Body of pancreas (tissue), 4 donors: Measurements from ENCODE around the gene RAB40AL.

Source experiments
- CTCF ChIP-seq, 7 experiments: fragments of 450-650 bp in 4 of 7; fragments of 200-600 bp in 3 of 7; sonication (generic) in 3 of 7; IDR thresholded peaks; one replicate each; pipeline ENCODE4 v1.5.1; 2016 to 2019; ENCODE audit warnings: antibody characterized with exemption in 7 of 7
- POLR2A ChIP-seq, 3 donors: fragments of 450-650 bp; IDR thresholded peaks; one replicate each; pipeline ENCODE4 v1.6.1; 2016; ENCODE audit warnings: antibody characterized with exemption in 3 of 3, mild to moderate bottlenecking in 2 of 3

- no peak for TF ChIP-seq CTCF (IDR thresholded peaks at IDR 0.05)
- TF ChIP-seq POLR2A (IDR thresholded peaks at IDR 0.05), result no peak
Observed at GRCh38 chrX:102978594-102978993, 41.5 kb downstream of the RAB40AL start.
